GM12864 (cell line): ENCODE data around the gene THRA.

Experiments
- DNase-seq: peaks from one replicate; pipeline ENCODE4 v3.0.0-alpha.2; 2011; ENCODE audit warnings: low read depth
- H3K4me3 ChIP-seq: 2 replicates; pipeline ENCODE4 v1.5.1; 2011; ENCODE audit warnings: mild to moderate bottlenecking, low read depth, low read length, control low read depth
- CTCF ChIP-seq: IDR thresholded peaks from 2 replicates; pipeline ENCODE4 v1.5.1; 2011; ENCODE audit warnings: low read depth, mild to moderate bottlenecking, moderate library complexity, low read length, control low read depth, inconsistent platforms; ENCODE audit errors: missing control alignments

THRA gene

DNA sequence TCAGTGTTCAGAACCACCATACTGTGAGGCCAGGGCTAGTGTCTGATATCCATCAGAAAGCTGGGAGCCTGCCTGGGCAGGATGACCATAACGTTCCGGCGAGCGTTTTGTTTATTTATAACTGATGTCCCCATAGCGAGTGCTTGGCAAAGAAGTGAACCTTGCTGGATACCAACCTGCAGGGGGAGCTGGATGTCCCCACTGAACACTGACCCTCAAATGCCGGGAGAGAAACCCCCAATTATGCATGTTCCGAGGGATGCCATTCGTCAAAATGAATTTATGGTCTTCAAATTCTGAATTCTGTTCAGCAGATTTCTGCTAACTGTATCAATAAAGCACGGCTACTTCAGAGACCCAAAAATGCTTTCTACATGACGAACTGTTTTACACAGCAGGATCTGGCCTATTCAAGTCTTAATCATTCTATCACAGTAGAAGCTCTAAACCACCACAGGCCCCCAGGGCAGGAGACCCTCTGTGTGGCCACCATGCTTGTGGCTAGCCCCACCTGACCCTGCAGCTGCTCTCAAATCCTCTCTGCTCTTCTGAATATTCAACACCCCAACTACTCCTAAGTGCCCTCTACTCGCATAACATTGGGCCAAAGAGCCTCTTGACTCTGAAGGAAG is 23.8 kb upstream of the THRA start:
- H3K4me3 ChIP-seq, result no peak overlapping the region
- DNase-seq, result no peak
- peak; percentile 38 for TF ChIP-seq CTCF

DNA sequence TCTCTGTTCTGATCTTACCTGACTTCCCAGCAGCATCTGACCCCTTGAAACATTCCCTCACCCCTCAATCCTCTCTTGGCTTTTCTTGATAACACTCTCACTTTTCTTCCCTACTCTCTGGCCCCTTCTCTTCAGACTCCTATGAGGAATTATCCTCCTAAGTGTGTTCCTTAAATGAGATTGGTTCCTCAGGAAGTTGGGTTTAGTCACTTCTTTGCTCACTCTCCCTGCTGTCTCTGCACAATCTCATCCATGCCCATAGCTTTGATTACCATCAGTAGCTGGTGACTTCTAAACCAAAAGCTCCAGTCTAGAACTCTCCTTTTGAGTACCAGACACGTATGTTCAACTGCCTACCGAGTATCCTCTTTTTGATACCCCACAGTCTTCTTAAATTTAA is 21.6 kb upstream of the THRA start:
- H3K4me3 ChIP-seq, result no peak overlapping the region
- no peak for DNase-seq
- no peak for TF ChIP-seq CTCF

DNA sequence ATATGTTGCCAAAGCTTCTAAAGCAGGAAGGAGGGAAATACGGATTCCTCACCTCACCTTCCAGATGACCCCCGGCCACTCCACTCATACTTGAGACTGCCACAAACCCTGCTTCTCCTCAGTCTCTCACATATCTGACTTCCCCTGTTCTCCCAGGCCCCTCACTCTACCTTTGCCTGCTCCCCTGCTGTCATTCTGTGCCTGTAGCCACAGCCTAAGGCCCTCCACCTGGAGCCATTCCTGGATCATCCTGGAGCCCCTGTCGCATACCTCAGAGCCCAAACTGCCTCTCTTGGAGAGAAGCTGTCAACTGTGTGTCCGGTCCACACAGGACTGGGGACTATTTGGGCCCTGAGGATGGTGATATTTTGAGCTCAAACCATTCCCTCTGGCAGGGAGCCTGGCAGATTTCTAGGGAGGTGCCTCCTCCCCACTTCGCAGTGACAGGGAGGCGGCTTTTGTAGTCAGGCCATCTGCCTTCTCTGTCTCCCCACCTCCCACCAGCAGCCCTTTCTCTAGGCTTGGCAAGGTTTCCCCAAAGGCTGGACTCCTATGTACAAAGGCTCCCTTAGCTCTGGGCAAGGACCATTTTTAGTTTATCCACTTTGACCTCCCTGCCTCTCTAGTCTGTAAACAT is 6.3 kb upstream of the THRA start:
- no peak for DNase-seq
- TF ChIP-seq CTCF, result no peak
- no peak overlapping the region for H3K4me3 ChIP-seq

- TF ChIP-seq CTCF, result no peak
- no peak overlapping the region for H3K4me3 ChIP-seq
- DNase-seq, result no peak
Measured at GRCh38 chr17:40058186-40058784, 4.5 kb upstream of the THRA start.

DNA sequence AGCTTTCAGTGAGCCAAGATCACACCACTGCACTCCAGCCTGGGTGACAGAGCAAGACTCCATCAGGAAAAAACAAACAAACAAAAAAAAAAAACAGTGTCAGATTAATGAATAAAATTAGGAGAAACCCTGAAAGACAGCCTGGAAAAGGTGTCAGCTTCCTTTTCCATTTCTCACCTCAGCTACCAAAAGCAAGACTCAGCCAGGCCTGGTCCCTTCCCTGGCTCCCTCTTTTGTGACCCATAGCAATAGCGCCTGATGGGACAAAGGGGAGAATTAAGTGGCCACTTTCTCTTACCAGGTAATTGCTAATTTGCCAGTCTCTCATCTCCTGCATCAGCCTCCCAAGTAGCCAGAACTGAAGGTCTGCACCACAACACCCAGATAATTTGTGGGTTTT is 3.9 kb upstream of the THRA start:
- DNase-seq, result no peak
- H3K4me3 ChIP-seq, result no peak overlapping the region
- TF ChIP-seq CTCF, result no peak

DNA sequence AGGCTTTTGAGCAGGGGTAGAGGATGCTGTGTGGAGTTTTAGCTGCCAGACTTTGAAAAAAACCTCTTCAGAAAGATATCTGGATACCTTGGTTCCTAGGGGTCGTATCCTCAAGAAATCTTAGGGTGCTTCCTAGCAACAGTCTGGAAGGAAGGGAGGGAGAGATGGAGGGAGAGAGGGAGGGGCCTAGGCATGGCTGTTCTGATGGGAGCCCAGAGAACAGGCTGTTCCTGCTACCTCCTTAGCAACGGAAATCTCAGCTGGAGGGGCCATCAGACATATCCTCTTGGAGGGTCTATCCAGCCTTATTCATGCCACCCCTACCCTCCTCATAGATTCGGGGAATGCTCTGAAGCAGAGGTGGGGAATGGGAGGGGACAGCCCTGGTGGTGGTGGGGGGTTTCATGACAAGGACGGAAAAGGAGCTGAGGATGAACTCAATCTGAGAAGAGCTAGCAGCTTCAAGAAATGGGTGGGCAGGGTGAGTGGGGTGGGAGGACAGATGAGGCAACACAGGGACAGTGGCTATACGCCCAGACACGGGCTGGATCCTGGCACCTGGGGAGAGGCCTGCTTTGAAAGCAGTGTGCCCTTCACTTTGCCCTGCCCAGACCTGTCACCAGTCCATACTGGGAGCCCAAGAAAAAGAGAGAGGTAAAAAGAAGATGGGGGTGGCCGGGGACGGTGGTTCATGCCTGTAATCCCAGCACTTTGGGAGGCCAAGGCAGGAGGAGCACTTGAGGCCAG is 2.9 kb upstream of the THRA start:
- H3K4me3 ChIP-seq, result no peak overlapping the region
- no peak for TF ChIP-seq CTCF
- DNase-seq, result no peak
